ENCODE data around the gene ZNF341. TPM values are rescaled to one million over a fixed set of nuclear protein-coding genes. Genes with fewer than 3 reads are reported as not detected.
A peak's percentile ranks its signal among the peaks of the same experiment; 100 is the strongest.
"Not testable (repeated sequence)": the region's sequence is repeated elsewhere in the genome, so short reads cannot be mapped to it uniquely, and the experiment has no call there.

ZNF341 gene
- total and polyA plus RNA-seq, 8 donors, result 3.4 to 5.2 (median 4.2) TPM

- intact Hi-C loops (cut with DNase I), result no loop called here
- Histone ChIP-seq H3K9me3 (no peaks in the 10 kb centered on the region), H3K4me3 (no peak overlapping the region), H3K27ac (peak overlapping the region; percentile 59 to 71), H3K36me3 (peaks cover 0 to 11% of the 10 kb centered on the region in 2 donors), H3K4me1 (peaks cover 14 to 48% of the 10 kb centered on the region in 2 donors), H3K27me3 (no peaks in the 10 kb centered on the region)
- DNase-seq, result peak in 1 of 4 donors; percentile 46
- ATAC-seq, result peak; percentile 61
- TF ChIP-seq, protein P1, sequence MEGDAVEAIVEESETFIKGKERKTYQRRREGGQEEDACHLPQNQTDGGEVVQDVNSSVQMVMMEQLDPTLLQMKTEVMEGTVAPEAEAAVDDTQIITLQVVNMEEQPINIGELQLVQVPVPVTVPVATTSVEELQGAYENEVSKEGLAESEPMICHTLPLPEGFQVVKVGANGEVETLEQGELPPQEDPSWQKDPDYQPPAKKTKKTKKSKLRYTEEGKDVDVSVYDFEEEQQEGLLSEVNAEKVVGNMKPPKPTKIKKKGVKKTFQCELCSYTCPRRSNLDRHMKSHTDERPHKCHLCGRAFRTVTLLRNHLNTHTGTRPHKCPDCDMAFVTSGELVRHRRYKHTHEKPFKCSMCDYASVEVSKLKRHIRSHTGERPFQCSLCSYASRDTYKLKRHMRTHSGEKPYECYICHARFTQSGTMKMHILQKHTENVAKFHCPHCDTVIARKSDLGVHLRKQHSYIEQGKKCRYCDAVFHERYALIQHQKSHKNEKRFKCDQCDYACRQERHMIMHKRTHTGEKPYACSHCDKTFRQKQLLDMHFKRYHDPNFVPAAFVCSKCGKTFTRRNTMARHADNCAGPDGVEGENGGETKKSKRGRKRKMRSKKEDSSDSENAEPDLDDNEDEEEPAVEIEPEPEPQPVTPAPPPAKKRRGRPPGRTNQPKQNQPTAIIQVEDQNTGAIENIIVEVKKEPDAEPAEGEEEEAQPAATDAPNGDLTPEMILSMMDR (IDR thresholded peaks at IDR 0.05), result no peak
Observed at GRCh38 chr20:33790566-33790965, 58.8 kb downstream of the ZNF341 start.

DNA sequence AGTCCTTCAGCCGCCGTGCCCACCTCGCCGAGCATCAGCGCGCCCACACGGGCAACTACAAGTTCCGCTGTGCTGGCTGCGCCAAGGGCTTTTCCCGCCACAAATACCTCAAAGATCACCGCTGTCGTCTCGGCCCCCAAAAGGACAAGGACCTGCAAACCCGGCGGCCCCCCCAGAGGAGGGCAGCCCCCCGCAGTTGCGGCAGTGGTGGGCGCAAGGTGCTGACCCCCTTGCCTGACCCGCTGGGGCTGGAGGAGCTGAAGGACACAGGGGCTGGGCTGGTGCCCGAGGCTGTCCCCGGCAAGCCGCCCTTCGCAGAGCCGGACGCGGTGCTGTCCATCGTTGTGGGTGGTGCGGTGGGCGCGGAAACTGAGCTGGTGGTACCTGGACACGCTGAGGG, 59.2 kb downstream of the ZNF341 start:
- H3K27ac ChIP-seq, result no peak overlapping the region
- no peaks in the 10 kb centered on the region for H3K9me3 ChIP-seq
- no peak overlapping the region for H3K4me3 ChIP-seq
- peaks cover 0 to 11% of the 10 kb centered on the region in 2 donors for H3K36me3 ChIP-seq
- DNase-seq (peak in 1 of 4 donors; percentile 71), ATAC-seq (no peak)
- TF ChIP-seq, protein P1 (IDR thresholded peaks at IDR 0.05), result no peak
- intact Hi-C loops (cut with DNase I), result no loop called here
- peaks cover 14 to 45% of the 10 kb centered on the region in 2 donors for H3K4me1 ChIP-seq
- no peaks in the 10 kb centered on the region for H3K27me3 ChIP-seq

GRCh38 chr20:33791540-33791939, 59.7 kb downstream of the ZNF341 start:
- Histone ChIP-seq H3K4me1 (peaks cover 14 to 40% of the 10 kb centered on the region in 2 donors), H3K9me3 (no peaks in the 10 kb centered on the region), H3K4me3 (no peak overlapping the region), H3K27ac (no peak overlapping the region), H3K27me3 (no peaks in the 10 kb centered on the region), H3K36me3 (peaks cover 0 to 11% of the 10 kb centered on the region in 2 donors)
- DNase-seq (no peak), ATAC-seq (no peak)
- intact Hi-C loops (cut with DNase I), result no loop called here
- TF ChIP-seq, protein P1 (IDR thresholded peaks at IDR 0.05), result no peak

DNA sequence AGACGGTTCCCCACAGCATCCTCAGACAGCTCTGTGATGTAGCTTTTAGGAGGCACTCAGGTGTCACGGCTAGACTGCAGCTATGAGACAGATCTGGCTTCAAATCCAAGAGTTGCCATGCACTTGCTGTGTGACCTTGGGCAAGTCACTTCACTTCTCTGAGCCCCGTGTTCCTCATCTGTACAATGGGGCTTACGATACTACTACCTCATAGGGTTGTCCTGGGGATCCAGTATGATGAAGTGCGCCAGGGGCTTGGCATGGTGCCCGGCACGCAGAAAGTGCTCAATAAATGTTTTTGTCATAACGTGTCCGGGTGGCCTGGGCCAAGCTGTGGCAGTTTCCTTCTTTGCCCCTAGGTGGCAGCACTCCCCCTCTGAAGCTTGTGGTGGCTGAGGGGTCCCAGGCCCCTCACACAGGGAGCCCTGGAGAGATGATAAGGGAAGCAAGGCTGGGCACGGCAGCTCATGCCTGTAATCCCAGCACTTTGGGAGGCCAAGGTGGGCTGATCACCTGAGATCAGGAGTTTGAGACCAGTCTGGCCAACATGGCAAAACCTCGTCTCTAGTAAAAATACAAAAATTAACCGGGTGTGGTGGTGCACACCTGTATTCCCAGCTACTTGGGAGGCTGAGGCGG, 60.3 kb downstream of the ZNF341 start:
- H3K9me3 ChIP-seq, result no peaks in the 10 kb centered on the region
- no peak for ATAC-seq
- TF ChIP-seq, protein P1 (IDR thresholded peaks at IDR 0.05), result peak; percentile 73 to 88
- peak in 3 of 4 donors; percentile 33 to 74 (median 44) for DNase-seq
- no peak overlapping the region for H3K4me3 ChIP-seq
- intact Hi-C loops (cut with DNase I), result no loop called here
- no peaks in the 10 kb centered on the region for H3K27me3 ChIP-seq
- H3K36me3 ChIP-seq, result peaks cover 0 to 11% of the 10 kb centered on the region in 2 donors
- H3K27ac ChIP-seq, result no peak overlapping the region
- peaks cover 14 to 35% of the 10 kb centered on the region in 2 donors for H3K4me1 ChIP-seq

- DNase-seq; intact Hi-C loops (cut with DNase I); H3K27me3 ChIP-seq; ATAC-seq; H3K4me3 ChIP-seq; H3K9me3 ChIP-seq: not testable (repeated sequence)
- peaks cover 14 to 30% of the 10 kb centered on the region in 2 donors for H3K4me1 ChIP-seq
- H3K36me3 ChIP-seq, result peaks cover 0 to 11% of the 10 kb centered on the region in 2 donors
- H3K27ac ChIP-seq, result peak overlapping the region in 1 of 2 donors; percentile 3
Observed at GRCh38 chr20:33792598-33792989, 60.8 kb downstream of the ZNF341 start.

Data from left lung (tissue), 10 donors.